Activated CD4-positive, alpha-beta memory T cell treated with anti-CD3 and anti-CD28 coated beads, Interleukin-2, amount 10 ng/mL, durations not matched to agents 7 days and 5 days (primary cell): ENCODE measurements around the gene RHCG. TPM values are rescaled to one million over a fixed set of nuclear protein-coding genes. Genes with fewer than 3 reads are reported as not detected.
A peak's percentile ranks its signal among the peaks of the same experiment; 100 is the strongest.

ENCODE experiments used
- CTCF ChIA-PET: fragments of 350-600 bp; sonication (Branson Sonifier 250); formaldehyde crosslinking; loops from one replicate; lab custom pipeline; 2021; ENCODE audit warnings: antibody characterized with exemption, inconsistent platforms; lab: Charles Lee
- POLR2A ChIA-PET: fragments of 350-600 bp; sonication (Branson Sonifier 250); formaldehyde crosslinking; loops from one replicate; lab custom pipeline; 2021; ENCODE audit warnings: antibody characterized with exemption; lab: Charles Lee
- DNase-seq: peaks from one replicate; pipeline ENCODE4 v3.0.0-alpha.2; 2020
- H3K27ac Mint-ChIP-seq: one replicate; pipeline ENCODE4 v1.8.0; 2021; ENCODE audit warnings: mild to moderate bottlenecking, mixed read lengths
- H3K27me3 Mint-ChIP-seq: one replicate; pipeline ENCODE4 v1.8.0; 2021; ENCODE audit warnings: mixed read lengths
- H3K36me3 Mint-ChIP-seq: one replicate; pipeline ENCODE4 v1.8.0; 2021; ENCODE audit warnings: low read depth, mixed read lengths
- H3K4me1 Mint-ChIP-seq: one replicate; pipeline ENCODE4 v1.8.0; 2021; ENCODE audit warnings: mixed read lengths
- H3K4me3 Mint-ChIP-seq: one replicate; pipeline ENCODE4 v1.8.0; 2021; ENCODE audit warnings: mild to moderate bottlenecking, mixed read lengths
- H3K9me3 Mint-ChIP-seq: one replicate; pipeline ENCODE4 v1.8.0; 2021; ENCODE audit warnings: mixed read lengths
- total RNA-seq, 2 experiments: library from RNA; stranded (reverse); gene quantifications; one replicate each; pipeline ENCODE4 v1.2.3, GENCODE V29; 2021

Gene RHCG
- total RNA-seq, 2 experiments from 2014 or later: not detected

GRCh38 chr15:89444241-89445225, 51.9 kb downstream of the RHCG start:
- peaks cover 11% of the 10 kb centered on the region for H3K27me3 Mint-ChIP-seq
- no peaks in the 10 kb centered on the region for H3K36me3 Mint-ChIP-seq
- DNase-seq: no peak
- H3K9me3 Mint-ChIP-seq: no peaks in the 10 kb centered on the region
- no peak overlapping the region for H3K27ac Mint-ChIP-seq
- H3K4me3 Mint-ChIP-seq: no peak overlapping the region
- no peaks in the 10 kb centered on the region for H3K4me1 Mint-ChIP-seq
- ChIA-PET POLR2A (no interaction called here), CTCF (interaction anchor here (0.9 to 2.1 kb wide), 5 partner anchors 10 to 238 kb away, joined by 3 to 9 read pairs (median 4); no protein-coding TSS in a partner anchor)

GRCh38 chr15:89443581-89443980, 52.8 kb downstream of the RHCG start:
- Mint-ChIP-seq H3K27me3 (peaks cover 11% of the 10 kb centered on the region), H3K9me3 (no peaks in the 10 kb centered on the region), H3K36me3 (no peaks in the 10 kb centered on the region), H3K4me3 (no peak overlapping the region), H3K27ac (no peak overlapping the region), H3K4me1 (no peaks in the 10 kb centered on the region)
- ChIA-PET POLR2A (no interaction called here), CTCF (interaction anchor here (0.6 to 2.1 kb wide), 7 partner anchors 10 to 88 kb away, joined by 3 to 9 read pairs (median 5); no protein-coding TSS in a partner anchor)
- no peak for DNase-seq

GRCh38 chr15:89442671-89443307, 53.6 kb downstream of the RHCG start:
- ChIA-PET CTCF (interaction anchor here (0.6 to 2.1 kb wide), 8 partner anchors 9 to 132 kb away, joined by 3 to 9 read pairs (median 5); partner anchors contain the start of gene TICRR), POLR2A (no interaction called here)
- H3K4me1 Mint-ChIP-seq: no peaks in the 10 kb centered on the region
- no peaks in the 10 kb centered on the region for H3K9me3 Mint-ChIP-seq
- H3K27me3 Mint-ChIP-seq: peaks cover 7% of the 10 kb centered on the region
- H3K27ac Mint-ChIP-seq: no peak overlapping the region
- H3K4me3 Mint-ChIP-seq: no peak overlapping the region
- DNase-seq: peak; percentile 57
- H3K36me3 Mint-ChIP-seq: no peaks in the 10 kb centered on the region

GRCh38 chr15:89442155-89442554, 54.2 kb downstream of the RHCG start:
- Mint-ChIP-seq H3K27ac (no peak overlapping the region), H3K9me3 (no peaks in the 10 kb centered on the region), H3K36me3 (no peaks in the 10 kb centered on the region), H3K4me1 (no peaks in the 10 kb centered on the region), H3K4me3 (no peak overlapping the region), H3K27me3 (peaks cover 12% of the 10 kb centered on the region)
- no peak for DNase-seq
- POLR2A ChIA-PET: no interaction called here
- CTCF ChIA-PET: interaction anchor here (0.6 to 1.5 kb wide), 7 partner anchors 8 to 133 kb away, joined by 3 to 6 read pairs (median 5); partner anchors contain the start of gene TICRR

DNA sequence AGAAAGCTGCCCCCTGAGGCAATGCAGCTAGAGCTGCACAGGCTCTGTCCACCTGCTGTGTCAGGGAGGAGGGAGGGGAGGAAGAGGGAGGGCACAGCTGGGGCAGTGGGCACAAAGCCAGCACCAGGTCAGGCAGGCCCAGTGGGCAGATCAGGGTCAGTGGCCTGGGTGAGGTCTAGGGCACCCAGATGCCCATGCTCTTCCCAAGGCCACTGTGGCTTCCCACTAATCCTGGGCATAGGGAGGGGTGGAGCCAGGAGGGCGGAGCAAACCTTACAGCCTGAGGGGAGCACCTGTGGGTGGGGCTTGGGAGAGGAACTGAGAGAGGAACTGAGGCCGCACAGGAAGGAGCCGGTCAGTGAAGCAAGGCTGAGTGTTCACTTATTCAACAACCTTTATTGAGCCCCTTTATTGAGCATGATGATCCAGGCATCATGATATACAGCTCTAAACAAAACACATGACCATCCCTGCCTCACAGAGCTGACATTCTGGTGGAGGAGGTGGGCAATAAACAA, 55.0 kb downstream of the RHCG start:
- Mint-ChIP-seq H3K36me3 (no peaks in the 10 kb centered on the region), H3K4me3 (no peak overlapping the region), H3K9me3 (no peaks in the 10 kb centered on the region), H3K27me3 (peaks cover 13% of the 10 kb centered on the region), H3K4me1 (no peaks in the 10 kb centered on the region), H3K27ac (no peak overlapping the region)
- no peak for DNase-seq
- ChIA-PET CTCF (interaction anchor here (0.6 kb wide), 1 partner anchor 8 kb away, joined by 3 read pairs; no protein-coding TSS in a partner anchor), POLR2A (no interaction called here)

- Mint-ChIP-seq H3K4me3 (no peak overlapping the region), H3K27me3 (peaks cover 15% of the 10 kb centered on the region), H3K4me1 (no peaks in the 10 kb centered on the region), H3K9me3 (no peaks in the 10 kb centered on the region), H3K27ac (no peak overlapping the region), H3K36me3 (no peaks in the 10 kb centered on the region)
- ChIA-PET CTCF (no interaction called here), POLR2A (no interaction called here)
- no peak for DNase-seq
These were observed 56.6 kb downstream of the RHCG start for GRCh38 chr15:89439764-89440163.

- CTCF ChIA-PET: interaction anchor here (2.0 kb wide), 1 partner anchor 78 kb away, joined by 5 read pairs; no protein-coding TSS in a partner anchor
- Mint-ChIP-seq H3K9me3 (no peaks in the 10 kb centered on the region), H3K4me3 (no peak overlapping the region), H3K4me1 (no peaks in the 10 kb centered on the region), H3K36me3 (no peaks in the 10 kb centered on the region), H3K27me3 (peaks cover 29% of the 10 kb centered on the region), H3K27ac (no peak overlapping the region)
- DNase-seq: no peak
- POLR2A ChIA-PET: no interaction called here
These were observed 59.6 kb downstream of the RHCG start for GRCh38 chr15:89436560-89437311.

DNA sequence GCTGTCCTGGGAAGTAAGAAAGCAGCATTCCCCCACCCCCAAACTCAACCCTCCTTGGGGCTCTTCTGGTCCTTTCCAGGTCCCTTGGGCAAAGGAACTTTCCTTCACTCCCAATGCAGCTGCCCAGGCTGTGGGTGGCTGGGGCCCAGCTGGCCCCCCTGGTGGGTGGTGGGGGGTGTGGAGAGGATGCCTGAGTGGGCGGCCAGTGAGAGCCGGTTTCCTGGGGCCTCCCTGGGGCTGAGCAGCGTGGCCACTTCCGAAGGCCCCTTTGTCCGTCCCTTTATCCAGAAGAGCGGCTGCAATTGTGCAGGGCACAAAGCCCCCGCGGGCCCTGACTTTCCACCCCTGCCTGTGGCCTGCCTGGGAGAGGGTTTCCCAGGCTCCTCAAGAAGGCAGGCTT, 61.0 kb downstream of the RHCG start:
- no peak overlapping the region for H3K27ac Mint-ChIP-seq
- CTCF ChIA-PET: interaction anchor here (1.2 to 3.6 kb wide), 2 partner anchors 10 to 78 kb away, joined by 4 to 25 read pairs; no protein-coding TSS in a partner anchor

GRCh38 chr15:89433686-89434085, 62.7 kb downstream of the RHCG start:
- ChIA-PET POLR2A (no interaction called here), CTCF (interaction anchor here (1.4 to 3.6 kb wide), 2 partner anchors 9 to 76 kb away, joined by 6 to 25 read pairs; no protein-coding TSS in a partner anchor)
- H3K27ac Mint-ChIP-seq: no peak overlapping the region
- no peaks in the 10 kb centered on the region for H3K36me3 Mint-ChIP-seq
- peaks cover 41% of the 10 kb centered on the region for H3K27me3 Mint-ChIP-seq
- DNase-seq: no peak
- H3K4me3 Mint-ChIP-seq: no peak overlapping the region
- no peaks in the 10 kb centered on the region for H3K9me3 Mint-ChIP-seq
- peaks cover 4% of the 10 kb centered on the region for H3K4me1 Mint-ChIP-seq

More for the DNA sequence above, 61.0 kb downstream of the RHCG start:
- no peaks in the 10 kb centered on the region for H3K9me3 Mint-ChIP-seq
- H3K36me3 Mint-ChIP-seq: no peaks in the 10 kb centered on the region
- no peak for DNase-seq
- H3K4me3 Mint-ChIP-seq: no peak overlapping the region
- H3K4me1 Mint-ChIP-seq: peaks cover 3% of the 10 kb centered on the region
- peaks cover 34% of the 10 kb centered on the region for H3K27me3 Mint-ChIP-seq
- POLR2A ChIA-PET: no interaction called here

- H3K4me1 Mint-ChIP-seq: peaks cover 4% of the 10 kb centered on the region
- peaks cover 34% of the 10 kb centered on the region for H3K27me3 Mint-ChIP-seq
- H3K27ac Mint-ChIP-seq: no peak overlapping the region
- peak overlapping the region; percentile 59 for H3K4me3 Mint-ChIP-seq
- no peaks in the 10 kb centered on the region for H3K9me3 Mint-ChIP-seq
- ChIA-PET CTCF (interaction anchor here (0.6 to 7.2 kb wide), 12 partner anchors 12 to 79 kb away, joined by 3 to 142 read pairs (median 3); no protein-coding TSS in a partner anchor), POLR2A (interaction anchor here (1.4 kb wide), 1 partner anchor 72 kb away, joined by 5 read pairs; no protein-coding TSS in a partner anchor)
- peak; percentile 85 for DNase-seq
- H3K36me3 Mint-ChIP-seq: no peaks in the 10 kb centered on the region
These were observed 65.6 kb downstream of the RHCG start for GRCh38 chr15:89430530-89431341.

- Mint-ChIP-seq H3K27me3 (peaks cover 32% of the 10 kb centered on the region), H3K4me1 (peaks cover 4% of the 10 kb centered on the region), H3K36me3 (no peaks in the 10 kb centered on the region), H3K9me3 (no peaks in the 10 kb centered on the region), H3K27ac (no peak overlapping the region), H3K4me3 (no peak overlapping the region)
- ChIA-PET CTCF (interaction anchor here (0.6 to 7.2 kb wide), 14 partner anchors 11 to 78 kb away, joined by 3 to 142 read pairs (median 3); no protein-coding TSS in a partner anchor), POLR2A (interaction anchor here (1.4 kb wide), 1 partner anchor 71 kb away, joined by 5 read pairs; no protein-coding TSS in a partner anchor)
- no peak for DNase-seq
These were observed 66.4 kb downstream of the RHCG start for GRCh38 chr15:89429986-89430385.
